ENCODE measurements around the gene CLNS1A. TPM values are rescaled to one million over a fixed set of nuclear protein-coding genes. Genes with fewer than 3 reads are reported as not detected.
"Not testable (repeated sequence)": the region's sequence is repeated elsewhere in the genome, so short reads cannot be mapped to it uniquely, and the experiment has no call there.

Gene CLNS1A
- total RNA-seq, 2 donors from 2014 or later: 37.8 to 99.0 TPM

DNA sequence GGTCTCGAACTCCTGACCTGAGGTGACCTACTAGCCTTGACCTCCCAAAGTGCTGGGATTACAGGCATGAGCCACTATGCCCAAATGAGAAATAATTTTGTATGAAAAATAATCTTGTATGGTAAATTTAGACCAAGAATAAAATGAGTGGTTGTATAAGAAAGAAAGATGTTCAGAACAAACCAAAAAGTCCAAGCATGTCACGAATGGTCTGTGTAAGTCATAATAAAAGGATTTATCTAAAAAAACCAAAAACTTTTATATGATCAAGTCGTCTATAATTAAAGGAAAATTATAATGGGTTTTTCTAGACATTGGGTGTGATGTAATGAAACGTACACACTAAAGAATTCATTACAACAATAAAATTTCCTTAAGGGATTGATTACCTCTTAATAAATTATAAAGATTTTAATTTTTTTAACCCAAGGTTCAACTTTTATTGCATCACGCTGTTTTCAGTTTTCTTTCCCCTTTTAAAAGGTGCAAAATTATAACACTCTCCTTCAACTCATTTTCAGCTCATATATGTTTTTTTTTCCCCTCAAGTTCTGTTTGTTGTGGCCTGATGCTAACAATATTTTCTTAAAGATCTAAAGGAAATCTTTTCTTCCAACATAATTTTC is 56.8 kb downstream of the CLNS1A start:
- no peak for DNase-seq (ENCODE audit: low spot score)
- no peaks in the 10 kb centered on the region for H3K4me1 ChIP-seq (replicated peaks)
- intact Hi-C loops (cut with DNase I): no loop called here
- no peak overlapping the region for H3K27ac ChIP-seq
- no peaks in the 10 kb centered on the region for H3K9me3 ChIP-seq
- no peaks in the 10 kb centered on the region for H3K27me3 ChIP-seq (replicated peaks; ENCODE audit: insufficient read depth)
- TF ChIP-seq, protein P1, sequence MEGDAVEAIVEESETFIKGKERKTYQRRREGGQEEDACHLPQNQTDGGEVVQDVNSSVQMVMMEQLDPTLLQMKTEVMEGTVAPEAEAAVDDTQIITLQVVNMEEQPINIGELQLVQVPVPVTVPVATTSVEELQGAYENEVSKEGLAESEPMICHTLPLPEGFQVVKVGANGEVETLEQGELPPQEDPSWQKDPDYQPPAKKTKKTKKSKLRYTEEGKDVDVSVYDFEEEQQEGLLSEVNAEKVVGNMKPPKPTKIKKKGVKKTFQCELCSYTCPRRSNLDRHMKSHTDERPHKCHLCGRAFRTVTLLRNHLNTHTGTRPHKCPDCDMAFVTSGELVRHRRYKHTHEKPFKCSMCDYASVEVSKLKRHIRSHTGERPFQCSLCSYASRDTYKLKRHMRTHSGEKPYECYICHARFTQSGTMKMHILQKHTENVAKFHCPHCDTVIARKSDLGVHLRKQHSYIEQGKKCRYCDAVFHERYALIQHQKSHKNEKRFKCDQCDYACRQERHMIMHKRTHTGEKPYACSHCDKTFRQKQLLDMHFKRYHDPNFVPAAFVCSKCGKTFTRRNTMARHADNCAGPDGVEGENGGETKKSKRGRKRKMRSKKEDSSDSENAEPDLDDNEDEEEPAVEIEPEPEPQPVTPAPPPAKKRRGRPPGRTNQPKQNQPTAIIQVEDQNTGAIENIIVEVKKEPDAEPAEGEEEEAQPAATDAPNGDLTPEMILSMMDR (IDR thresholded peaks at IDR 0.05): no peak
- TF ChIP-seq POLR2AphosphoS5 (IDR thresholded peaks at IDR 0.05): no peak
- TF ChIP-seq POLR2A (IDR thresholded peaks at IDR 0.05): no peak
- no peak overlapping the region for H3K4me3 ChIP-seq
- H3K36me3 ChIP-seq: no peaks in the 10 kb centered on the region
- WGBS: 80% methylated on average over 5 of the region's 5 CpGs

DNA sequence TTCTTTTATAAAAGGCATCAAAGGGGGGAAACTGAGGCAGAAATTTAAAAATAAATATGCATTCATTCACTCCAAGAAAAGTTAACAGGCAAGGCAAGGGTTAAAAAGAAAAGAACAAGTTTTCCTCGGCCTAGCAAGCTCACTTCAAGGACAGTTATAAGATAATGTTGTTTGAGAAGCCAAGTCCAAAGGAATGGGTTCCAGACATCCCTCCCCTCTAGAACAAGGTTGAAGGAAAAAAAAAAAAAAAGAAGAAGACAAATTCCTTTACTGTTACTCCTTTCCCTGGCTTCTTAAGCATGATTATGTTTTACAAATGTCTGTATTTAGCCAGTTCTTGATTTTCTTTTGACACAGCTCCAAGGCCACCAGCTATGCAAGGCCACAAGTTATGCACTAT is 62.2 kb downstream of the CLNS1A start:
- DNase-seq (ENCODE audit: low spot score); H3K4me1 ChIP-seq (replicated peaks); H3K4me3 ChIP-seq; H3K36me3 ChIP-seq; intact Hi-C loops (cut with DNase I); H3K27me3 ChIP-seq (replicated peaks; ENCODE audit: insufficient read depth); H3K9me3 ChIP-seq; H3K27ac ChIP-seq: not testable (repeated sequence)
- WGBS: 5% methylated on average over 1 of the region's 1 CpG

DNA sequence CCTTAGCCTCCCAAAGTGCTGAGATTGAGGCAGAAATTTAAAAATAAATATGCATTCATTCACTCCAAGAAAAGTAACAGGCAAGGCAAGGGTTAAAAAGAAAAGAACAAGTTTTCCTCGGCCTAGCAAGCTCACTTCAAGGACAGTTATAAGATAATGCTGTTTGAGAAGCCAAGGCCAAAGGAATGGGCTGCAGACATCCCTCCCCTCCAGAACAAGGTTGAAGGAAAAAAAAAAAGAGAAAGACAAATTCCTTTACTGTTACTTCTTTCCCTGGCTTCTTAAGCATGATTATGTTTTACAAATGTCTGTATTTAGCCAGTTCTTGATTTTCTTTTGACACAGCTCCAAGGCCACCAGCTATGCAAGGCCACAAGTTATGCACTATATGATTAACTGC is 66.7 kb downstream of the CLNS1A start:
- DNase-seq (ENCODE audit: low spot score); H3K36me3 ChIP-seq; H3K27me3 ChIP-seq (replicated peaks; ENCODE audit: insufficient read depth); H3K9me3 ChIP-seq; H3K27ac ChIP-seq; H3K4me1 ChIP-seq (replicated peaks); intact Hi-C loops (cut with DNase I); H3K4me3 ChIP-seq: not testable (repeated sequence)
- 17% methylated on average over 1 of the region's 1 CpG for WGBS

DNA sequence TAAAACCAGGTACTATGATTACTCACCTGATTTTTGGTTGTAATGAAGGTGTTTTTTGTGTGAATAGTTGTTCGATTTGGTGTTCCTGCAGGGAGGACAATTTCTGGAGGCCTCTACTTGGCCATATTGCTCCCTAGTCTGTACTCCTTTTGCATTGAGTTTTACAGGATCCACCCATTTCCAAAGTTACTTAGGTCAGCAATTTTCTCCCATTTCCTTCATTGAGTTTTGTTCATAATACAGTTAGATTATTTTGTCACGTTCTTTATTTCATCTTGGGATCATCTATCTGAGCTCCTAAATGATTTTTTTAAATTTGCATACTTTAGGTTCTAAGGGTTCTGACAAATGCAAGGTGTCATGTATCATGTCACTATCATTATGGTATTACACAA is 67.9 kb downstream of the CLNS1A start:
- 91% methylated on average over 2 of the region's 2 CpGs for WGBS
- Histone ChIP-seq H3K27ac (no peak overlapping the region), H3K4me1 (replicated peaks) (peaks cover 4% of the 10 kb centered on the region), H3K4me3 (no peak overlapping the region), H3K9me3 (no peaks in the 10 kb centered on the region), H3K27me3 (replicated peaks; ENCODE audit: insufficient read depth) (no peaks in the 10 kb centered on the region), H3K36me3 (no peaks in the 10 kb centered on the region)
- intact Hi-C loops (cut with DNase I): no loop called here
- TF ChIP-seq, protein P1 (IDR thresholded peaks at IDR 0.05): no peak
- TF ChIP-seq POLR2A (IDR thresholded peaks at IDR 0.05): no peak
- TF ChIP-seq POLR2AphosphoS5 (IDR thresholded peaks at IDR 0.05): no peak
- DNase-seq (ENCODE audit: low spot score): no peak

DNA sequence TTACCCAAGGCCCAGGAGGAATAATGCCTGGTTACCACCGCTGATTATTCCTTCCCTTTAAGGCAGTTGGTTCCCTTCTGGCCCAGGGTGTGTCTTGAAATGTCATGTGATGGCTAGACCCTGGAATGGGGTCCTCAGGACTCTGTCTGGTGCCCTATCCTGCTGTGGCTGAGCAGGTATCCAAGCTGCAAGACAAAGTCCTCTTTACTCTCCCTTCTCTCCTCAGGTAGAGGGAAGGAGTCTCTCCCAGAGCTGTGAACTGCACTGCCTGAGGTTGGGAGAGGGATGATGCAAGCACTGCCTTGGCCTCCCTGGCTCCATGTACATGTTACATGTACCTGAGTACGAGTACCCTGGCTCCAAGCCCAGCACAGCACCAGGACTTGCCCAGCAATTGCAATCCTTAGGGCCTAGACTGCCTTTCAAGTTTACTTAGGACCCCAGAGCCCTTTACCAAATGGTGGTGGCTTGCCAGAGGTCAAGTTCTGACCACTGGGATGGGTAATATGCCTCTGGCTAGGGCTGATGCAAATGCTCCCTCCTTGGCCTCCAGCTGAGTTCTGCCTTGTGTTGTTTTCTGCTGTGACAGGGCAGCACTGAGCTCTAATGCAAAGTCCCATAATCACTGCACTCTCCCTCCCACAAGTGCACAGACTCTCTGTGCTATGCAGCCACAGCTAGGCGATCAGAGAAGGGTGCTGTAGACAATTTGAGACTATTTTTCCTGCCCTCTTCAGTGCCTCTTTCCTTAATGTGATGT is 68.5 kb downstream of the CLNS1A start:
- peaks cover 4% of the 10 kb centered on the region for H3K4me1 ChIP-seq (replicated peaks)
- WGBS: 89% methylated on average over 3 of the region's 3 CpGs
- DNase-seq (ENCODE audit: low spot score): no peak
- TF ChIP-seq, protein P1 (IDR thresholded peaks at IDR 0.05): no peak
- TF ChIP-seq POLR2A (IDR thresholded peaks at IDR 0.05) (no peak), POLR2AphosphoS5 (IDR thresholded peaks at IDR 0.05) (no peak)
- H3K4me3 ChIP-seq: no peak overlapping the region
- no peaks in the 10 kb centered on the region for H3K36me3 ChIP-seq
- H3K27me3 ChIP-seq (replicated peaks; ENCODE audit: insufficient read depth): no peaks in the 10 kb centered on the region
- H3K9me3 ChIP-seq: no peaks in the 10 kb centered on the region
- no peak overlapping the region for H3K27ac ChIP-seq
- intact Hi-C loops (cut with DNase I): no loop called here

DNA sequence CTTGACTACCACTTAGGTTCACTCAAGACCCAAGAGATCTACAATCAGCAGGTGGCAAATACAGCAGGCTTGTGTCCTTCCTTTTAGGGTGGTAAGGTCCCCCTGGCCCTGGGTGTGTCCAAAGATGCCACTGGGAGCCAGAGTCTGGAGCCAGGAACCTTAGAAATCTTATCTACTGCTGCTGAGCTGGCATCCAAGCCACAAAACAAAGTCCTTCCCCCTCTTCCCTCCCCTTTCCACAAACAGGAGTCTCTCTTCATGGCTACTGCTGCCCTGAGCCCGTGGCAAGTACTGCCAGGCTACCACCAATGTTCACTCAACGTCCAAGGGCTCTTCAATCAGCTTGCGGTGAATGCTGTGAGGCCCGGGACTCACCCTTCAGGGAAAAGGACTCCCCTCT is 69.3 kb downstream of the CLNS1A start:
- TF ChIP-seq, protein P1 (IDR thresholded peaks at IDR 0.05): no peak
- TF ChIP-seq POLR2AphosphoS5 (IDR thresholded peaks at IDR 0.05): no peak
- no peak for DNase-seq (ENCODE audit: low spot score)
- Histone ChIP-seq H3K27ac (no peak overlapping the region), H3K9me3 (no peaks in the 10 kb centered on the region), H3K36me3 (no peaks in the 10 kb centered on the region), H3K4me3 (no peak overlapping the region), H3K4me1 (replicated peaks) (peaks cover 4% of the 10 kb centered on the region), H3K27me3 (replicated peaks; ENCODE audit: insufficient read depth) (no peaks in the 10 kb centered on the region)
- WGBS: 96% methylated on average over 4 of the region's 4 CpGs
- intact Hi-C loops (cut with DNase I): no loop called here
